GM18511 (cell line): ENCODE results near the gene ST7L.
A peak's percentile ranks its signal among the peaks of the same experiment; 100 is the strongest.
"Not testable (repeated sequence)": the region's sequence is repeated elsewhere in the genome, so short reads cannot be mapped to it uniquely, and the experiment has no call there.

Source experiments
- ATAC-seq: cut with Tn5 transposase; IDR thresholded peaks from one replicate; pipeline ENCODE4 v1.9.1; 2021; ENCODE audit warnings: mild to moderate bottlenecking, moderate library complexity; ENCODE audit not compliant: unreplicated experiment

ST7L gene, protein sequence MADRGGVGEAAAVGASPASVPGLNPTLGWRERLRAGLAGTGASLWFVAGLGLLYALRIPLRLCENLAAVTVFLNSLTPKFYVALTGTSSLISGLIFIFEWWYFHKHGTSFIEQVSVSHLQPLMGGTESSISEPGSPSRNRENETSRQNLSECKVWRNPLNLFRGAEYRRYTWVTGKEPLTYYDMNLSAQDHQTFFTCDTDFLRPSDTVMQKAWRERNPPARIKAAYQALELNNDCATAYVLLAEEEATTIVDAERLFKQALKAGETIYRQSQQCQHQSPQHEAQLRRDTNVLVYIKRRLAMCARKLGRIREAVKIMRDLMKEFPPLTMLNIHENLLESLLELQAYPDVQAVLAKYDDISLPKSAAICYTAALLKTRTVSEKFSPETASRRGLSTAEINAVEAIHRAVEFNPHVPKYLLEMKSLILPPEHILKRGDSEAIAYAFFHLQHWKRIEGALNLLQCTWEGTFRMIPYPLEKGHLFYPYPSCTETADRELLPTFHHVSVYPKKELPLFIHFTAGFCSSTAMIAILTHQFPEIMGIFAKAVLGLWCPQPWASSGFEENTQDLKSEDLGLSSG

GRCh38 chr1:112618721-112619517 lies at the start of gene ST7L:
TSS of gene ST7L (minus strand) at chr1:112619141. CDS start at chr1:112619113, 28 bp downstream.
- ATAC-seq: peak; percentile 25

- no peak for ATAC-seq
These were observed 48.0 kb upstream of the ST7L start for GRCh38 chr1:112666946-112667345.

DNA sequence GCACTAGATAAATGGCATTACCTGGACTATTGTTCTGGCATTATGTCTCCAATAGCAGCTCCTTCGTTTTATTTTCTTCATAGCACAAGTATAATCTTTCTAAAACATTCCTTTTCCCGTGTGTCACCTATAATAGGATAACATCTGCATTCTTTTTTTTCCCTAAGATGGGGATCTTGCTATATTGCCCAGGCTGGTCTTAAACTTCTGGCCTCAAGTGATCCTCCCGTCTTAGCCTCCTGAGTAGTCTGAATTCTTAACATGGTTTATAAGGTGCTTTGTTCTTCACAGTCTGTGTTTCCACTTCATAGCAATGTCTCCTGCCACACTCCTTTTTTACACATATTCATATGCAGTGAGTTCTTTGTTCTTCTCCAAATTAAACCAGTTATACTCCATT lies 46.9 kb upstream of the ST7L start:
- ATAC-seq: no peak

DNA sequence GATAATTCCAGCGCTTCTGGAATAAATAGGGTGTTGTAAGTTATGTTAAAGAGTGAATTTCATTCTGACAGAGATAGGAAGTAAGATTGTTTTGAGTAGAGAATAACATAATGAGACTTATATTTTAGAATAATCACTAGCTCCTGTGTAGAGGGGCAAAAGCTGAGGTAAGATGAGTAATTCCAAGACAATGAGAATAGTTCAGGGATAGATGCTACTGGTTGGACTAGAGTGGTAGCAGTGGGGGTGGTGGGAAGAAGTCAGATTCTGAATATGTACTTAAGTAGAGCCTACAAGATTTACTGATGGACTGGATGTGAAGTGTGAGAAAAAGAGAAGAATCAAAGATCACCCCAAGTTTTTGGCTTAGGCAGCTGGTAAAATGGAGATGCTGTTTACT lies 32.3 kb upstream of the ST7L start:
- no peak for ATAC-seq

DNA sequence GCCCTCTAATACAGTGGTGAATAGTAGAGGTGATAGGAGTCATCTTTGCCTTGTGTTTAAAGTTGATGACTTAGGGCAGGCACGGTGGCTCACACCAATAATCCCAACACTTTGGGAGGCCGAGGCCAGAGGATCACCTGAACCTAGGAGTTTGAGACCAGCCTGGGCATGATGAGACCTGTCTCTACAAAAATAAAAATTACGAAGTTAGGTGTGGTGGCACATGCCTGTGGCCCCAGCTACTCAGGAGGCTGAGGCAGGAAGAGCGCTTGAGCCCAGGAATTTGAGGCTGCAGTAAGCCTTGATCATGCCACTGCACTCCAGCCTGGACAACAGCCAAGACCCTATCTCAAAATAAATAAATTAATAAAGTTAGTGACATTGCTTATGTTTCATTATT lies 27.3 kb upstream of the ST7L start:
- no peak for ATAC-seq

DNA sequence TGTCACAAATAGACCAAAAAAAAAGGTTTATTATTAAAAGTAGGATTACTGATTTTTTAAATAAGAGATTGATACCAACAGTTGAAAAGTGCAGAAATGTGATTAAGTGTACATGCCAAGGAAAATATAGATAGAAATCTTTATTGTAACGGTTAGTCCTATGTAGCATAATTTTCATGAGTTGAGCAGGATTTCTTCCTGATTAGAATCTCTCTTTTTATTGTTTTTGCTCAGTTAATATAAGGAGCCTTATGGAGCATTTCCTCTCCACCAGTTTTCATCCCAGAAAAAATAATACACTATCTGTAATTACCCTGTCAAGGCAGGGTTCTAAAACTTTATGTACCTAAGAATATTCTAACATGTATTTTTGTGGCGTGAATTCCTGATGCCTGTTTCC lies 24.1 kb upstream of the ST7L start:
- no peak for ATAC-seq

DNA sequence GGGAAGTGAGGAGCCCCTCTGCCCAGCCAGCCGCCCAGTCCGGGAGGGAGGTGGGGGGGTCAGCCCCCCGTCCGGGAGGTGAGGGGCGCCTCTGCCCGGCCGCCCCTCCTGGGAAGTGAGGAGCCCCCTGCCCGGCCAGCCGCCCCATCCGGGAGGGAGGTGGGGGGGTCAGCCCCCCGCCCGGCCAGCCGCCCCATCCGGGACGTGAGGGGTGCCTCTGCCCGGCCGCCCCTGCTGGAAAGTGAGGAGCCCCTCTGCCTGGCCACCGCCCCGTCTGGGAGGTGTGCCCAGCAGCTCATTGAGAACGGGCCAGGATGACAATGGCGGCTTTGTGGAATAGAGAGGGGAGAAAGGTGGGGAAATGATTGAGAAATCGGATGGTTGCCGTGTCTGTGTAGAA lies 21.5 kb upstream of the ST7L start:
- ATAC-seq: not testable (repeated sequence)

- ATAC-seq: no peak
These were observed 19.1 kb upstream of the ST7L start for GRCh38 chr1:112638110-112638428.

- ATAC-seq: no peak
These were observed 18.5 kb upstream of the ST7L start for GRCh38 chr1:112637254-112638109.

DNA sequence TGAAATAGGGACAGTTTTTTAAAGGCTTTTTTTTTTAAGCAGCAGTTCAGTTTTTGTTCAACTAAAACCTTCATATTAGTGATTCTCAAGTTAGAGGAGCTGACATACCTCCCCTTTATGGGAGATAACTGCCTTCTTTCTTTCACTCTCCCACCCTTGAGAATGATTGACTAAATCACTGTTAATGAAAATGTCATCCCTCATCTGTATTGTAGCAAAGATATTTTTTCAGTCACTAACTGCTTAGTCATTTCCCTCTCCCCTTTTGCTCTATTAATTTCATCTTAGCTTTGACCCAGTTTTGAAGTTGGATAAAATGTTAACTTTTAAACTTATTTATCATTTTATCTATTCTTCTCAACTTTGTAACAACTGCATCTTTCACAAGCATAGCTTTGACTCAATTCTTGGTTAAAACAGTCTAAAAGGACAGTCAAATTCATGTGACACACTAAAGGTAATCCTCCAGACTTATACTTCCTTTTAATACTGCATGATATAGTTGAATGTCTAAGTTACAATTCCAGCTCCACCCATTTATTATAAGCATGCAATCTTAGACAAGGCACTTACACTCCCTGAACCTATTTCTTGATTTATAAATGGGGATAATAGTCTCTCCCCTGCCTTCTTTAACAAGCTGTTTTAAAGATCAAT lies 17.8 kb upstream of the ST7L start:
- ATAC-seq: peak; percentile 65

DNA sequence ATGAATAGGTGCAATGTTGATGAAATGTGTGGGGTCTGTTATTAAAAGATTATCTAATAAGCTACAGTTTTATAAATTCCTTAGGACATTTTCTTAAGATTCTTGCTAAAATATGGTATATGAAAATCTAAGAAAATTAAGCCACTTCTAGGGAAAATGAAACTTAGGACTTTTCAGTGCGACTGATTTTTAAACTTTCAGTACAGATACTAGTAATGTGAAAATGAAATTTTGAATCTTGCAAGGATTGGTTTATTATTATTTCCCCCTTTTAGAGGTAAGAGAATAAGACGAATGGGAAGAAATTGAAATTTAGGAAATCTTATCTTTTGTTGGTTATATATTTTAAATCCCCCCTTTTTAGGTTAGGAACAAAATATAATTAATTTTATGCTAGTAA lies 17.1 kb upstream of the ST7L start:
- ATAC-seq: no peak

GRCh38 chr1:112634367-112634766 lies 15.4 kb upstream of the ST7L start:
- no peak for ATAC-seq

DNA sequence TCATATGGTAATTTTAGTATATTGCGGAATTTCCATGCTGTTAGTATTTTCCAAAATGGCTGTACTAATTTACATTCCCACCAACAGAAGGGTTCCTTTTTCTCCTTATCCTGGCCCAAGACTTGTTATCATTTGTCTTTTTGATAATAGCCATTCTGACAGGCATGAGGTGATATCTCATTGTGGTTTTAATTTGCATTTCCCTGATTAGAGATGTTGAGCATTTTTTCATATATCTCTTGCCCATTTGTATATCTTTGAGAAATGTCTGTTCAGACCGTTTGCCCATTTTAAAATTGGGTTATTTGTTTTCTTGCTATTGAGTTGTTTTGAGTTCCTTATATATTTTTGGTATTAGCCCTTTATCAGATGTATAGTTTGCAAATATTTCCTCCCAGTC lies 14.7 kb upstream of the ST7L start:
- ATAC-seq: no peak

DNA sequence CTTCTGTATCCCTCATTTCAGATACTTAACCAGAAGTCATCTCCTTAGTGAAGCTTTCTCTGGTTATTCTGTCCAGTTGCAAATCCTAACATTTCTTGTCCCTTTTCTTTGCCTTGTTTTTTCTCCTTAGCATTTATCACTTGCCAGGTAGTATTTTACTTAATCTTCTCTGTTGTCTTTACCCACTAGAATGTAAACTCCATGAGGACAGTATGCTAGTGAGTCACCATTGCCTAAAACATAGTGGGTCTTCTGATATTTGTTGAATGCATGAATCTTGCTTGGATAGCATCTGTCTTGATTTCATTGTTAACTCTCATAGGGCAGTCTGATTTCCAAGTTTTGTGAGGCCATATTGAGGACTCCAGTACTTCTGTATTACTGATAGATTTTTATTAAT lies 10.3 kb upstream of the ST7L start:
- ATAC-seq: no peak

DNA sequence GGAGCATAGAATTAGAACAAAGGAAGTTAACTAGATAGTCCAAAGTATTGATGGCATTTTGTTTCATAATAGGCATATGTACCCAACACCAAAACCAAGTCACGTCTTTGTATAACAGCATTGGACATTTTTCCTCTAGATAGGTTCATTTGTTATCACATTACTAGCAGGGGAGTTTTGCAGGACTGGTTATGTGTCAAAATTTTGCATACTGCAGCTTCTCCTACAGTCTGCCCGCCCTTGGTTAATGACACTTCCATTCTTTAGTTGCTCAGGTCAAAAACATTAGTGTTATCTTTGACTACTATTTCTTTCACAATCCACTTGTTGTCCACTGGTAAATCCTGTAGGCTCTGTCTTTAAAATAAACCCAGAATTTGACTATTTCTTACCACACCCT lies 9.6 kb upstream of the ST7L start:
- ATAC-seq: no peak

DNA sequence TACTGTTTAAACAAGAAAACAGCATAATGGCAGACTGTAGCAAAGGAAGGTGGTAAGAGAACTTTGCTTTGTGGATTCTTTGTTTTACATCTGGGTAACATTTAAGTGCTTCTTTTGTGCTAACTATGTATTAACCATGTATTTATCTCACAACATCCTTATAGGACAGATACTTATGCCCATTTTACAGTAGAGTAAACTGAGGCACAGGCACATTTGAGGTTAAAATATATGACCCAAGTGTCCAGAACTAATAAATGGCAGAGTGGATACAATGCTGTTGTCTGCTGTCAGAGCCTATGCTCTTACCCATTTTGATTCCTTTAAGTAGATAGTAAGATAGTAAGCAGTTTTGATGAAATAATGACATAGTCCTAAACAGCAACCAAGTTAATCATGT lies 7.9 kb upstream of the ST7L start:
- no peak for ATAC-seq

DNA sequence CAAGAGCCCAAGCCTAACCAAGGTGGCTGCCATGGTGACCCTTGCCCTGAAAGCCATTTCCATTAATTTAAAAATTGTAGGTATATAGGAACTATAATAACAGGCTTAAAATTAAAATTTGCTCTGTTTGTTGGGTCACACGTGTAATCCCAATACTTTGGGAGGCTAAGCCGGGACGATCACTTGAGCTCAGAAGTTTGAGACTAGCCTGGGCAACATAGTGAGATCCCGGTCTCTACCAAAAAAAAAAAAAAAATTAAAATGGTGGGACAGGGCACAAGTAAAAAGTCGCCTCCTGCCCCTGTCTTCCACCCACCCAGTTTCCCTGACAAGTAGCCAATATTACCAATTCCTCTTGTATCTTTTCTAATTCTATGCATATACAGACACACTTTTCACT lies 7.3 kb upstream of the ST7L start:
- no peak for ATAC-seq

- ATAC-seq: no peak
These were observed 6.8 kb upstream of the ST7L start for GRCh38 chr1:112625696-112626095.

GRCh38 chr1:112624493-112624892 lies 5.6 kb upstream of the ST7L start:
- not testable (repeated sequence) for ATAC-seq

- ATAC-seq: no peak
These were observed 1.4 kb upstream of the ST7L start for GRCh38 chr1:112620377-112620695.
